Superior temporal gyrus (tissue), 1 donor: ENCODE data around the gene ARID1B.
A peak's percentile ranks its signal among the peaks of the same experiment; 100 is the strongest.
"Not testable (repeated sequence)": the region's sequence is repeated elsewhere in the genome, so short reads cannot be mapped to it uniquely, and the experiment has no call there.

Source experiments
- DNase-seq: peaks from one replicate; pipeline ENCODE4 v3.0.0-alpha.2; 2016; ENCODE audit errors: extremely low spot score

The ARID1B gene

GRCh38 chr6:156935000-156935399 is 157.8 kb downstream of the ARID1B start:
- DNase-seq = no peak

GRCh38 chr6:156938143-156938542 is 161.0 kb downstream of the ARID1B start:
- no peak for DNase-seq

- DNase-seq = no peak
Measured at GRCh38 chr6:156940221-156940620, 163.0 kb downstream of the ARID1B start.

- DNase-seq = no peak
Measured at GRCh38 chr6:156942266-156942665, 165.1 kb downstream of the ARID1B start.

- DNase-seq = no peak
Measured at GRCh38 chr6:156943166-156943565, 166.0 kb downstream of the ARID1B start.

GRCh38 chr6:156943816-156944215 is 166.6 kb downstream of the ARID1B start:
- DNase-seq = no peak

- no peak for DNase-seq
Measured at GRCh38 chr6:156944412-156944811, 167.2 kb downstream of the ARID1B start.

GRCh38 chr6:156945789-156946172 is 168.6 kb downstream of the ARID1B start:
- DNase-seq = not testable (repeated sequence)

GRCh38 chr6:156946370-156946936 is 169.3 kb downstream of the ARID1B start:
- DNase-seq = no peak

- no peak for DNase-seq
Measured at GRCh38 chr6:156948277-156948676, 171.1 kb downstream of the ARID1B start.

GRCh38 chr6:156948807-156949206 is 171.6 kb downstream of the ARID1B start:
- no peak for DNase-seq

- no peak for DNase-seq
Measured at GRCh38 chr6:156949376-156949775, 172.2 kb downstream of the ARID1B start.

- no peak for DNase-seq
Measured at GRCh38 chr6:156950084-156950483, 172.9 kb downstream of the ARID1B start.

GRCh38 chr6:156950531-156950930 is 173.4 kb downstream of the ARID1B start:
- no peak for DNase-seq

GRCh38 chr6:156952401-156952800 is 175.2 kb downstream of the ARID1B start:
- no peak for DNase-seq

GRCh38 chr6:156953127-156953478 is 175.9 kb downstream of the ARID1B start:
- no peak for DNase-seq

GRCh38 chr6:156953479-156954146 is 176.4 kb downstream of the ARID1B start:
- DNase-seq = peak; percentile 64

- no peak for DNase-seq
Measured at GRCh38 chr6:156954191-156954590, 177.0 kb downstream of the ARID1B start.

- DNase-seq = no peak
Measured at GRCh38 chr6:156954816-156955215, 177.6 kb downstream of the ARID1B start.

GRCh38 chr6:156955494-156956183 is 178.5 kb downstream of the ARID1B start:
- no peak for DNase-seq

GRCh38 chr6:156956286-156956685 is 179.1 kb downstream of the ARID1B start:
- DNase-seq = no peak

GRCh38 chr6:156957931-156958547 is 180.9 kb downstream of the ARID1B start:
- no peak for DNase-seq

- DNase-seq = no peak
Measured at GRCh38 chr6:156960525-156960924, 183.3 kb downstream of the ARID1B start.
